Measurements from ENCODE around the gene OTOP2. TPM values are rescaled to one million over a fixed set of nuclear protein-coding genes. Genes with fewer than 3 reads are reported as not detected.

The OTOP2 gene
- total and polyA plus RNA-seq, 2 of the 8 experiments (the other 6 are each of a cell fraction or from before 2014, with no cell fraction given) = 0.23 TPM; not detected in 1

- FAIRE-seq (no peak), DNase-seq (ENCODE audit: low read depth in 1 of 2, low spot score in 2 of 2) (peak; percentile 25 to 59)
- H4K91ac ChIP-seq (replicated peaks; ENCODE audit: insufficient read length, low read length) = peak overlapping the region; percentile 77
- H3K56ac ChIP-seq (replicated peaks; ENCODE audit: insufficient read length, low read depth, low read length) = peak overlapping the region; percentile 9
- no peak overlapping the region for H3K18ac ChIP-seq (ENCODE audit: extremely low read depth, low read length)
- ChIA-PET POLR2A (ENCODE audit: partially characterized antibody) (interaction anchor here (0.6 to 1.4 kb wide), 4 partner anchors 46 to 143 kb away, joined by 3 to 7 read pairs (median 3); partner anchors contain the start of gene FDXR), CTCF (ENCODE audit: partially characterized antibody) (interaction anchor here (0.5 to 49.9 kb wide), 20 partner anchors 9 to 173 kb away, joined by 3 to 1072 read pairs (median 4); partner anchors contain the start of genes FADS6 and OTOP3)
- H2AFZ ChIP-seq (ENCODE audit: low read length) = no peak overlapping the region
- no peak overlapping the region for H4K5ac ChIP-seq (ENCODE audit: insufficient read length, low read depth, low read length)
- H2BK120ac ChIP-seq (replicated peaks; ENCODE audit: low read depth, low read length) = no peak overlapping the region
- TF ChIP-seq RAD21 (IDR thresholded peaks at IDR 0.05 in 1 of 2, conservative IDR thresholded peaks at IDR 0.05 in 1 of 2; ENCODE audit: low read depth in 2 of 2, low read length in 2 of 2) (peak; percentile 55 to 75), CTCF (IDR thresholded peaks at IDR 0.05; ENCODE audit: control extremely low read depth in 1 of 3, insufficient read depth in 1 of 3, low read depth in 1 of 3, low read length in 3 of 3) (peak; percentile 46 to 52 (median 47)), KDM5A (IDR thresholded peaks at IDR 0.05; ENCODE audit: low read length) (no peak), MAX (IDR thresholded peaks at IDR 0.05) (peak; percentile 85), E2F6 (IDR thresholded peaks at IDR 0.05) (peak; percentile 93)
- H3K36me3 ChIP-seq (ENCODE audit: control insufficient read depth in 2 of 4, insufficient read depth in 4 of 4, low read length in 3 of 4) = no peaks in the 10 kb centered on the region; a peak in 1 of 8 replicates
- H3K23me2 ChIP-seq (ENCODE audit: low read depth, low read length) = peaks cover 8% of the 10 kb centered on the region; the same call in 1 of the 2 replicates
- H3K27me3 ChIP-seq (replicated peaks in 1 of 4; ENCODE audit: control insufficient read depth in 3 of 4, extremely low read depth in 1 of 4, insufficient read depth in 3 of 4, low read length in 3 of 4) = peaks cover 23 to 32% (median 25%) of the 10 kb centered on the region in 4 experiments
- H2AK5ac ChIP-seq (ENCODE audit: low read depth, low read length) = no peak overlapping the region
- peak overlapping the region; percentile 59 for H3K4ac ChIP-seq (replicated peaks; ENCODE audit: insufficient read length, low read depth, low read length)
- H3K14ac ChIP-seq (ENCODE audit: insufficient read length) = no peak overlapping the region
- no peaks in the 10 kb centered on the region for H3K9me3 ChIP-seq (ENCODE audit: insufficient read depth in 2 of 2, low read depth in 1 of 2, low read length in 1 of 2)
- no peak overlapping the region for H2BK20ac ChIP-seq (ENCODE audit: low read length)
- no peak overlapping the region for H3K27ac ChIP-seq (ENCODE audit: low read depth, low read length)
- WGBS, 2 experiments (ENCODE audit: extremely low coverage in 1 of 2, insufficient coverage in 1 of 2, insufficient read length in 1 of 2, insufficient replicate concordance in 2 of 2, low coverage in 1 of 2, low lambda C conversion rate in 2 of 2, missing lambda C conversion rate in 1 of 2) = 86% methylated on average over 62 of the region's 67 CpGs; no CpG with 5 or more reads in 1 of the 2 experiments
- H3K79me2 ChIP-seq (ENCODE audit: control insufficient read depth in 1 of 2, insufficient read depth in 2 of 2, low read length in 2 of 2) = no peaks in the 10 kb centered on the region
- H3K23ac ChIP-seq (ENCODE audit: insufficient read length) = no peak overlapping the region
- H3K4me3 ChIP-seq (ENCODE audit: extremely low read depth in 1 of 4, insufficient read depth in 2 of 4, low read depth in 3 of 4, low read length in 4 of 4) = no peak overlapping the region
- peak overlapping the region; percentile 99; the same call in 1 of the 2 replicates for H2BK12ac ChIP-seq (ENCODE audit: low read depth, low read length)
- no peak overlapping the region for H4K8ac ChIP-seq (ENCODE audit: extremely low read depth, insufficient read depth, low read length)
- H2BK15ac ChIP-seq (ENCODE audit: low read length) = peak overlapping the region; percentile 99; the same call in 1 of the 2 replicates
- H3K9ac ChIP-seq (replicated peaks in 1 of 4; ENCODE audit: extremely low read depth in 1 of 4, low read depth in 3 of 4, low read length in 3 of 4) = no peak overlapping the region
- peaks cover 0 to 5% of the 10 kb centered on the region in 2 experiments for H4K20me1 ChIP-seq (replicated peaks in 1 of 2; ENCODE audit: control insufficient read depth in 1 of 2, insufficient read depth in 2 of 2, low read length in 2 of 2)
- peak overlapping the region; percentile 54; the same call in 1 of the 2 replicates for H2BK5ac ChIP-seq (ENCODE audit: low read depth, low read length)
- no peak overlapping the region for H3K4me2 ChIP-seq (ENCODE audit: insufficient read depth in 1 of 2, low read depth in 2 of 2, low read length in 2 of 2)
- H3K4me1 ChIP-seq (replicated peaks in 1 of 4; ENCODE audit: control insufficient read depth in 3 of 4, insufficient read depth in 4 of 4, low read length in 3 of 4) = peaks cover 0 to 17% (median 16%) of the 10 kb centered on the region in 4 experiments; a peak in 6 of 7 replicates
- no peaks in the 10 kb centered on the region for H3K79me1 ChIP-seq (ENCODE audit: low read depth, low read length)
Observed at GRCh38 chr17:74919440-74920305, 4.4 kb upstream of the OTOP2 start.
